HG02588 (cell line): ENCODE results near the gene DLX5.

Experiments
- ATAC-seq: cut with Tn5 transposase; IDR thresholded peaks from one replicate; pipeline ENCODE4 v1.9.1; 2021; ENCODE audit warnings: mild to moderate bottlenecking, moderate library complexity; ENCODE audit not compliant: unreplicated experiment

Gene DLX5

GRCh38 chr7:96992192-96993005, 32.2 kb downstream of the DLX5 start:
- ATAC-seq, result no peak

GRCh38 chr7:96991546-96992191, 33.0 kb downstream of the DLX5 start:
- ATAC-seq, result no peak

GRCh38 chr7:96989859-96990317, 34.7 kb downstream of the DLX5 start:
- no peak for ATAC-seq

GRCh38 chr7:96989241-96989858, 35.3 kb downstream of the DLX5 start:
- ATAC-seq, result no peak

GRCh38 chr7:96987719-96988118, 36.9 kb downstream of the DLX5 start:
- no peak for ATAC-seq

- ATAC-seq, result no peak
Measured at GRCh38 chr7:96986901-96987300, 37.7 kb downstream of the DLX5 start.

- ATAC-seq, result no peak
Measured at GRCh38 chr7:96985992-96986391, 38.6 kb downstream of the DLX5 start.

- no peak for ATAC-seq
Measured at GRCh38 chr7:96982586-96982985, 42.0 kb downstream of the DLX5 start.

- no peak for ATAC-seq
Measured at GRCh38 chr7:96979551-96980276, 44.9 kb downstream of the DLX5 start.

GRCh38 chr7:96977445-96977844, 47.2 kb downstream of the DLX5 start:
- no peak for ATAC-seq

GRCh38 chr7:96976106-96976505, 48.5 kb downstream of the DLX5 start:
- no peak for ATAC-seq

- no peak for ATAC-seq
Measured at GRCh38 chr7:96973986-96974385, 50.6 kb downstream of the DLX5 start.

GRCh38 chr7:96970739-96971138, 53.9 kb downstream of the DLX5 start:
- no peak for ATAC-seq
